Effector memory CD4-positive, alpha-beta T cell (primary cell): Measurements from ENCODE around the gene PIK3AP1.
A peak's percentile ranks its signal among the peaks of the same experiment; 100 is the strongest.

ENCODE experiments used
- DNase-seq, 3 donors: peaks; one replicate each; pipeline ENCODE4 v3.0.0-alpha.2; 2020
- H3K27ac ChIP-seq: 2 replicates; pipeline ENCODE4 v1.7.0; 2013; ENCODE audit warnings: mild to moderate bottlenecking, low read length, moderate library complexity; ENCODE audit not compliant: insufficient read depth, poor library complexity, severe bottlenecking
- H3K27me3 ChIP-seq: replicated peaks from 2 replicates; pipeline ENCODE4 v1.7.0; 2013; ENCODE audit warnings: mild to moderate bottlenecking, low read length; ENCODE audit not compliant: insufficient read depth, control insufficient read depth, poor library complexity, severe bottlenecking
- H3K36me3 ChIP-seq: 2 replicates; pipeline ENCODE4 v1.7.0; 2013; ENCODE audit warnings: mild to moderate bottlenecking, low read length, moderate library complexity; ENCODE audit not compliant: control insufficient read depth, insufficient read depth
- H3K4me1 ChIP-seq: 2 replicates; pipeline ENCODE4 v1.7.0; 2013; ENCODE audit warnings: low read length, mild to moderate bottlenecking; ENCODE audit not compliant: control insufficient read depth, insufficient read depth, poor library complexity, severe bottlenecking
- H3K4me3 ChIP-seq: 2 replicates; pipeline ENCODE4 v1.7.0; 2013; ENCODE audit warnings: low read length, low read depth, mild to moderate bottlenecking; ENCODE audit not compliant: insufficient read depth, poor library complexity, severe bottlenecking
- H3K9me3 ChIP-seq: 2 replicates; pipeline ENCODE4 v1.7.0; 2013; ENCODE audit warnings: mild to moderate bottlenecking, low read length, moderate library complexity; ENCODE audit not compliant: control insufficient read depth
- total RNA-seq, 3 donors: gene quantifications; one replicate each; lab custom pipeline; 2026; lab: John Stamatoyannopoulos, UW

Gene PIK3AP1
- total RNA-seq, result 5.0 to 23.6 (median 10.4) reads per million in 3 donors

GRCh38 chr10:96720422-96721206, at the start of gene PIK3AP1:
Gene PIK3AP1, minus strand, starts transcription at chr10:96720514. Its CDS starts 120 bp downstream, at chr10:96720394.
- DNase-seq, result peak in 1 of 3 donors; percentile 18
- H3K9me3 ChIP-seq, result no peaks in the 10 kb centered on the region
- H3K27me3 ChIP-seq, result no peaks in the 10 kb centered on the region
- peaks cover 9% of the 10 kb centered on the region for H3K4me1 ChIP-seq
- H3K36me3 ChIP-seq, result no peaks in the 10 kb centered on the region
- H3K27ac ChIP-seq, result peak within 1 kb of the TSS; percentile 32
- H3K4me3 ChIP-seq, result peak within 1 kb of the TSS; percentile 79

- Histone ChIP-seq H3K36me3 (no peaks in the 10 kb centered on the region), H3K27me3 (no peaks in the 10 kb centered on the region), H3K9me3 (no peaks in the 10 kb centered on the region), H3K27ac (no peak overlapping the region), H3K4me1 (no peaks in the 10 kb centered on the region), H3K4me3 (no peak overlapping the region)
- DNase-seq, result no peak
Measured at GRCh38 chr10:96768136-96768535, 47.8 kb upstream of the PIK3AP1 start.

GRCh38 chr10:96767611-96768010, 47.3 kb upstream of the PIK3AP1 start:
- no peak overlapping the region for H3K27ac ChIP-seq

GRCh38 chr10:96765406-96766240, 45.3 kb upstream of the PIK3AP1 start:
- Histone ChIP-seq H3K9me3 (no peaks in the 10 kb centered on the region), H3K4me3 (no peak overlapping the region), H3K27me3 (no peaks in the 10 kb centered on the region), H3K27ac (no peak overlapping the region), H3K36me3 (no peaks in the 10 kb centered on the region), H3K4me1 (no peaks in the 10 kb centered on the region)
- peak; percentile 41 to 59 (median 44) for DNase-seq

More at GRCh38 chr10:96767611-96768010, 47.3 kb upstream of the PIK3AP1 start:
- no peak for DNase-seq
- Histone ChIP-seq H3K36me3 (no peaks in the 10 kb centered on the region), H3K4me3 (no peak overlapping the region), H3K27me3 (no peaks in the 10 kb centered on the region), H3K4me1 (no peaks in the 10 kb centered on the region), H3K9me3 (no peaks in the 10 kb centered on the region)

GRCh38 chr10:96764425-96765060, 44.2 kb upstream of the PIK3AP1 start:
- no peaks in the 10 kb centered on the region for H3K4me1 ChIP-seq
- no peaks in the 10 kb centered on the region for H3K36me3 ChIP-seq
- DNase-seq, result no peak
- no peaks in the 10 kb centered on the region for H3K27me3 ChIP-seq
- no peak overlapping the region for H3K27ac ChIP-seq
- no peaks in the 10 kb centered on the region for H3K9me3 ChIP-seq
- no peak overlapping the region for H3K4me3 ChIP-seq

- H3K27ac ChIP-seq, result no peak overlapping the region
- no peaks in the 10 kb centered on the region for H3K36me3 ChIP-seq
- no peaks in the 10 kb centered on the region for H3K9me3 ChIP-seq
- H3K4me3 ChIP-seq, result no peak overlapping the region
- H3K4me1 ChIP-seq, result no peaks in the 10 kb centered on the region
- H3K27me3 ChIP-seq, result no peaks in the 10 kb centered on the region
- DNase-seq, result no peak
Measured at GRCh38 chr10:96758423-96758822, 38.1 kb upstream of the PIK3AP1 start.

- no peak for DNase-seq
- Histone ChIP-seq H3K36me3 (no peaks in the 10 kb centered on the region), H3K27ac (no peak overlapping the region), H3K4me1 (no peaks in the 10 kb centered on the region), H3K4me3 (no peak overlapping the region), H3K9me3 (no peaks in the 10 kb centered on the region), H3K27me3 (no peaks in the 10 kb centered on the region)
Measured at GRCh38 chr10:96756111-96756903, 36.0 kb upstream of the PIK3AP1 start.

GRCh38 chr10:96753956-96754355, 33.6 kb upstream of the PIK3AP1 start:
- H3K9me3 ChIP-seq, result no peaks in the 10 kb centered on the region
- H3K4me3 ChIP-seq, result no peak overlapping the region
- H3K27ac ChIP-seq, result no peak overlapping the region
- no peaks in the 10 kb centered on the region for H3K36me3 ChIP-seq
- H3K27me3 ChIP-seq, result no peaks in the 10 kb centered on the region
- no peaks in the 10 kb centered on the region for H3K4me1 ChIP-seq
- no peak for DNase-seq

GRCh38 chr10:96752375-96752774, 32.1 kb upstream of the PIK3AP1 start:
- no peaks in the 10 kb centered on the region for H3K27me3 ChIP-seq
- H3K4me3 ChIP-seq, result no peak overlapping the region
- no peaks in the 10 kb centered on the region for H3K36me3 ChIP-seq
- H3K27ac ChIP-seq, result no peak overlapping the region
- DNase-seq, result no peak
- no peaks in the 10 kb centered on the region for H3K4me1 ChIP-seq
- no peaks in the 10 kb centered on the region for H3K9me3 ChIP-seq
